ENCODE results near the gene FAF1. TPM values are rescaled to one million over a fixed set of nuclear protein-coding genes. Genes with fewer than 3 reads are reported as not detected.
"Not testable (repeated sequence)": the region's sequence is repeated elsewhere in the genome, so short reads cannot be mapped to it uniquely, and the experiment has no call there.

FAF1 gene
- total RNA-seq, 1 experiment from 2014 or later, result 148 TPM

- DNase-seq (ENCODE audit: low read depth), result not testable (repeated sequence)
Measured at GRCh38 chr1:50910356-50910755, 49.7 kb downstream of the FAF1 start.

GRCh38 chr1:50907610-50908009 is 52.5 kb downstream of the FAF1 start:
- DNase-seq (ENCODE audit: low read depth), result not testable (repeated sequence)

- not testable (repeated sequence) for DNase-seq (ENCODE audit: low read depth)
Measured at GRCh38 chr1:50906050-50906449, 54.0 kb downstream of the FAF1 start.

GRCh38 chr1:50902419-50902818 is 57.6 kb downstream of the FAF1 start:
- no peak for DNase-seq (ENCODE audit: low read depth)

GRCh38 chr1:50901872-50902271 is 58.2 kb downstream of the FAF1 start:
- no peak for DNase-seq (ENCODE audit: low read depth)

GRCh38 chr1:50898773-50899172 is 61.3 kb downstream of the FAF1 start:
- no peak for DNase-seq (ENCODE audit: low read depth)

GRCh38 chr1:50894340-50894739 is 65.7 kb downstream of the FAF1 start:
- DNase-seq (ENCODE audit: low read depth), result no peak

- no peak for DNase-seq (ENCODE audit: low read depth)
Measured at GRCh38 chr1:50893466-50893865, 66.6 kb downstream of the FAF1 start.

GRCh38 chr1:50887555-50887954 is 72.5 kb downstream of the FAF1 start:
- not testable (repeated sequence) for DNase-seq (ENCODE audit: low read depth)

GRCh38 chr1:50880373-50880772 is 79.7 kb downstream of the FAF1 start:
- DNase-seq (ENCODE audit: low read depth), result no peak

GRCh38 chr1:50879137-50879536 is 80.9 kb downstream of the FAF1 start:
- DNase-seq (ENCODE audit: low read depth), result no peak

- no peak for DNase-seq (ENCODE audit: low read depth)
Measured at GRCh38 chr1:50878434-50878833, 81.6 kb downstream of the FAF1 start.

- DNase-seq (ENCODE audit: low read depth), result no peak
Measured at GRCh38 chr1:50877641-50878040, 82.4 kb downstream of the FAF1 start.

GRCh38 chr1:50873458-50874187 is 86.4 kb downstream of the FAF1 start:
- peak; percentile 75 for DNase-seq (ENCODE audit: low read depth)

GRCh38 chr1:50864845-50865244 is 95.2 kb downstream of the FAF1 start:
- not testable (repeated sequence) for DNase-seq (ENCODE audit: low read depth)

- no peak for DNase-seq (ENCODE audit: low read depth)
Measured at GRCh38 chr1:50861772-50862171, 98.3 kb downstream of the FAF1 start.

GRCh38 chr1:50860702-50861101 is 99.4 kb downstream of the FAF1 start:
- DNase-seq (ENCODE audit: low read depth), result no peak

- no peak for DNase-seq (ENCODE audit: low read depth)
Measured at GRCh38 chr1:50860256-50860655, 99.8 kb downstream of the FAF1 start.

- DNase-seq (ENCODE audit: low read depth), result no peak
Measured at GRCh38 chr1:50859657-50860056, 100.4 kb downstream of the FAF1 start.

- DNase-seq (ENCODE audit: low read depth), result no peak
Measured at GRCh38 chr1:50858761-50859160, 101.3 kb downstream of the FAF1 start.

- no peak for DNase-seq (ENCODE audit: low read depth)
Measured at GRCh38 chr1:50857702-50858101, 102.4 kb downstream of the FAF1 start.

GRCh38 chr1:50853325-50853724 is 106.7 kb downstream of the FAF1 start:
- DNase-seq (ENCODE audit: low read depth), result no peak

GRCh38 chr1:50852889-50853288 is 107.2 kb downstream of the FAF1 start:
- no peak for DNase-seq (ENCODE audit: low read depth)

- DNase-seq (ENCODE audit: low read depth), result no peak
Measured at GRCh38 chr1:50851466-50851865, 108.6 kb downstream of the FAF1 start.
